Central memory CD8-positive, alpha-beta T cell (primary cell): ENCODE data around the gene LMO4.
A peak's percentile ranks its signal among the peaks of the same experiment; 100 is the strongest.

Experiments used
- ATAC-seq: fragments of 150-1000 bp; cut with Tn5 transposase; replicated peaks from 2 replicates; pipeline ENCODE4 v1.10.0; 2022; ENCODE audit warnings: mild to moderate bottlenecking, moderate FRiP score, moderate number of reproducible peaks; ENCODE audit not compliant: poor library complexity, severe bottlenecking; ENCODE audit errors: extremely low read depth
- DNase-seq, 2 donors: peaks; one replicate each; pipeline ENCODE4 v3.0.0; 2021; ENCODE audit warnings: low spot score in 2 of 2
- H3K27ac Mint-ChIP-seq: one replicate; pipeline ENCODE4 v1.8.0; 2022; ENCODE audit warnings: low read depth, mild to moderate bottlenecking, moderate library complexity, mixed read lengths
- H3K27me3 Mint-ChIP-seq: one replicate; pipeline ENCODE4 v1.8.0; 2022; ENCODE audit warnings: mixed read lengths
- H3K36me3 Mint-ChIP-seq: one replicate; pipeline ENCODE4 v1.8.0; 2022; ENCODE audit warnings: mild to moderate bottlenecking, moderate library complexity, mixed read lengths; ENCODE audit not compliant: insufficient read depth
- H3K4me1 Mint-ChIP-seq: one replicate; pipeline ENCODE4 v1.8.0; 2022; ENCODE audit warnings: mixed read lengths
- H3K4me3 Mint-ChIP-seq: one replicate; pipeline ENCODE4 v1.8.0; 2022; ENCODE audit warnings: mild to moderate bottlenecking, moderate library complexity, mixed read lengths
- H3K9me3 Mint-ChIP-seq: one replicate; pipeline ENCODE4 v1.8.0; 2022; ENCODE audit warnings: mixed read lengths

Gene LMO4

GRCh38 chr1:87331365-87332241 lies 2.9 kb downstream of the LMO4 start:
- peak; percentile 10 for ATAC-seq
- peak overlapping the region; percentile 97 for H3K27ac Mint-ChIP-seq
- no peaks in the 10 kb centered on the region for H3K9me3 Mint-ChIP-seq
- peaks cover 9% of the 10 kb centered on the region for H3K36me3 Mint-ChIP-seq
- no peaks in the 10 kb centered on the region for H3K27me3 Mint-ChIP-seq
- peak in 1 of 2 donors; percentile 33 for DNase-seq
- peak overlapping the region; percentile 97 for H3K4me3 Mint-ChIP-seq
- H3K4me1 Mint-ChIP-seq: peaks cover 55% of the 10 kb centered on the region

- Mint-ChIP-seq H3K4me1 (peaks cover 53% of the 10 kb centered on the region), H3K9me3 (no peaks in the 10 kb centered on the region), H3K27me3 (no peaks in the 10 kb centered on the region), H3K36me3 (peaks cover 9% of the 10 kb centered on the region), H3K4me3 (peak overlapping the region; percentile 97), H3K27ac (peak overlapping the region; percentile 90)
- DNase-seq (no peak), ATAC-seq (no peak)
Measured at GRCh38 chr1:87333692-87334347, 5.1 kb downstream of the LMO4 start.

- DNase-seq (no peak), ATAC-seq (peak; percentile 5)
- peak overlapping the region; percentile 90 for H3K27ac Mint-ChIP-seq
- H3K36me3 Mint-ChIP-seq: peaks cover 10% of the 10 kb centered on the region
- no peaks in the 10 kb centered on the region for H3K27me3 Mint-ChIP-seq
- H3K9me3 Mint-ChIP-seq: no peaks in the 10 kb centered on the region
- peak overlapping the region; percentile 97 for H3K4me3 Mint-ChIP-seq
- peaks cover 53% of the 10 kb centered on the region for H3K4me1 Mint-ChIP-seq
Measured at GRCh38 chr1:87334351-87335174, 5.9 kb downstream of the LMO4 start.

GRCh38 chr1:87335175-87335884 lies 6.7 kb downstream of the LMO4 start:
- Mint-ChIP-seq H3K9me3 (no peaks in the 10 kb centered on the region), H3K36me3 (peaks cover 16% of the 10 kb centered on the region), H3K27ac (peak overlapping the region; percentile 90), H3K4me1 (peaks cover 48% of the 10 kb centered on the region), H3K4me3 (peak overlapping the region; percentile 97), H3K27me3 (no peaks in the 10 kb centered on the region)
- ATAC-seq (peak; percentile 61), DNase-seq (peak; percentile 32 to 45)

- no peak for ATAC-seq
- Mint-ChIP-seq H3K9me3 (no peaks in the 10 kb centered on the region), H3K4me1 (peaks cover 39% of the 10 kb centered on the region), H3K27ac (no peak overlapping the region), H3K36me3 (peaks cover 29% of the 10 kb centered on the region), H3K27me3 (no peaks in the 10 kb centered on the region), H3K4me3 (no peak overlapping the region)
- no peak for DNase-seq
Measured at GRCh38 chr1:87336623-87337067, 8.0 kb downstream of the LMO4 start.

GRCh38 chr1:87337606-87338005 lies 8.9 kb downstream of the LMO4 start:
- no peak overlapping the region for H3K4me3 Mint-ChIP-seq
- peaks cover 37% of the 10 kb centered on the region for H3K36me3 Mint-ChIP-seq

GRCh38 chr1:87338566-87338965 lies 9.9 kb downstream of the LMO4 start:
- Mint-ChIP-seq H3K27me3 (no peaks in the 10 kb centered on the region), H3K9me3 (no peaks in the 10 kb centered on the region), H3K36me3 (peaks cover 38% of the 10 kb centered on the region), H3K27ac (no peak overlapping the region), H3K4me1 (peaks cover 23% of the 10 kb centered on the region), H3K4me3 (no peak overlapping the region)
- DNase-seq (no peak), ATAC-seq (no peak)

More at GRCh38 chr1:87337606-87338005, 8.9 kb downstream of the LMO4 start:
- H3K4me1 Mint-ChIP-seq: peaks cover 29% of the 10 kb centered on the region
- ATAC-seq (no peak), DNase-seq (no peak)
- no peaks in the 10 kb centered on the region for H3K9me3 Mint-ChIP-seq
- no peaks in the 10 kb centered on the region for H3K27me3 Mint-ChIP-seq
- H3K27ac Mint-ChIP-seq: no peak overlapping the region

- H3K36me3 Mint-ChIP-seq: peaks cover 41% of the 10 kb centered on the region
- no peaks in the 10 kb centered on the region for H3K4me1 Mint-ChIP-seq
- DNase-seq: no peak
- H3K27me3 Mint-ChIP-seq: no peaks in the 10 kb centered on the region
- H3K27ac Mint-ChIP-seq: no peak overlapping the region
- H3K4me3 Mint-ChIP-seq: no peak overlapping the region
- ATAC-seq: no peak
- no peaks in the 10 kb centered on the region for H3K9me3 Mint-ChIP-seq
Measured at GRCh38 chr1:87344231-87344630, 15.6 kb downstream of the LMO4 start.

- Mint-ChIP-seq H3K4me3 (no peak overlapping the region), H3K9me3 (no peaks in the 10 kb centered on the region), H3K36me3 (peaks cover 25% of the 10 kb centered on the region), H3K27ac (no peak overlapping the region), H3K4me1 (no peaks in the 10 kb centered on the region), H3K27me3 (no peaks in the 10 kb centered on the region)
- DNase-seq (no peak), ATAC-seq (no peak)
Measured at GRCh38 chr1:87346130-87346814, 17.6 kb downstream of the LMO4 start.

GRCh38 chr1:87348341-87349019 lies 19.8 kb downstream of the LMO4 start:
- H3K27me3 Mint-ChIP-seq: no peaks in the 10 kb centered on the region
- H3K4me3 Mint-ChIP-seq: no peak overlapping the region
- no peaks in the 10 kb centered on the region for H3K4me1 Mint-ChIP-seq
- peaks cover 13% of the 10 kb centered on the region for H3K36me3 Mint-ChIP-seq
- H3K27ac Mint-ChIP-seq: no peak overlapping the region
- H3K9me3 Mint-ChIP-seq: no peaks in the 10 kb centered on the region
- ATAC-seq (no peak), DNase-seq (no peak)

GRCh38 chr1:87349036-87349435 lies 20.4 kb downstream of the LMO4 start:
- no peak overlapping the region for H3K27ac Mint-ChIP-seq
- ATAC-seq (no peak), DNase-seq (no peak)
- H3K4me1 Mint-ChIP-seq: no peaks in the 10 kb centered on the region
- peaks cover 9% of the 10 kb centered on the region for H3K36me3 Mint-ChIP-seq
- H3K9me3 Mint-ChIP-seq: no peaks in the 10 kb centered on the region
- no peaks in the 10 kb centered on the region for H3K27me3 Mint-ChIP-seq
- H3K4me3 Mint-ChIP-seq: no peak overlapping the region
